NCI-H2171 treated with DMSO at 0.1 percent for 48 hours (cell line): ENCODE data around the gene SFTPA2.
"Not testable (repeated sequence)": the region's sequence is repeated elsewhere in the genome, so short reads cannot be mapped to it uniquely, and the experiment has no call there.

Experiments used
- DNase-seq: peaks from one replicate; lab custom pipeline; 2025; lab: John Stamatoyannopoulos, UW

The SFTPA2 gene

DNA sequence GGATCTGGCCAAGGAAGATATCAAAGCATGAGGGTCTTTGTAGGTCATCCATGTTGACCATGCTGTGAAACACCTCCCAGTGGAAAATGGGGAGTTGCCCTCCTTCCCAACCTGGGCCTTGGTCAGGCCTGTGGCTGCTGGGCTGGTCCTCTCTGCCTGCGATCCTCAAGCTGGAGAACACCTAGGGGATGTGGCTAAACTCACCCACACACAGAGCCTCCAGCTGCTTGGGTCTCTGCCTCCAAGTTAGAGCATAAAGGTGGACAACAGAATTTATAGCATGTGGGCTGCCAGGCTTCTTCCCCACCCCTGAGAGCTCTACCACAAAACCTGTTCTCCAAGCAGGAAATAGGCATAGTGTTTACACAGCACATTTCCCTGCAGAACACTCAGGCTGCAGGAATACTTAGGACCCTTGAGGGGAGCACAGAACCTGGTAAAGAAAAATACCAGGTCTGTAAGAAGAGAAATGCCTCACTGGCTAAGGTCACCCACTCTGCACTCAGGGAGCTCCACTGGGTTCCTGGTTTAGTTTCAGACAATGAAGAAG lies at the start of gene SFTPA2:
Gene SFTPA2 (minus strand): TSS at position 248 of the 550 bp plus-strand sequence. CDS start 924 bp downstream, outside the sequence.
- DNase-seq = no peak

DNA sequence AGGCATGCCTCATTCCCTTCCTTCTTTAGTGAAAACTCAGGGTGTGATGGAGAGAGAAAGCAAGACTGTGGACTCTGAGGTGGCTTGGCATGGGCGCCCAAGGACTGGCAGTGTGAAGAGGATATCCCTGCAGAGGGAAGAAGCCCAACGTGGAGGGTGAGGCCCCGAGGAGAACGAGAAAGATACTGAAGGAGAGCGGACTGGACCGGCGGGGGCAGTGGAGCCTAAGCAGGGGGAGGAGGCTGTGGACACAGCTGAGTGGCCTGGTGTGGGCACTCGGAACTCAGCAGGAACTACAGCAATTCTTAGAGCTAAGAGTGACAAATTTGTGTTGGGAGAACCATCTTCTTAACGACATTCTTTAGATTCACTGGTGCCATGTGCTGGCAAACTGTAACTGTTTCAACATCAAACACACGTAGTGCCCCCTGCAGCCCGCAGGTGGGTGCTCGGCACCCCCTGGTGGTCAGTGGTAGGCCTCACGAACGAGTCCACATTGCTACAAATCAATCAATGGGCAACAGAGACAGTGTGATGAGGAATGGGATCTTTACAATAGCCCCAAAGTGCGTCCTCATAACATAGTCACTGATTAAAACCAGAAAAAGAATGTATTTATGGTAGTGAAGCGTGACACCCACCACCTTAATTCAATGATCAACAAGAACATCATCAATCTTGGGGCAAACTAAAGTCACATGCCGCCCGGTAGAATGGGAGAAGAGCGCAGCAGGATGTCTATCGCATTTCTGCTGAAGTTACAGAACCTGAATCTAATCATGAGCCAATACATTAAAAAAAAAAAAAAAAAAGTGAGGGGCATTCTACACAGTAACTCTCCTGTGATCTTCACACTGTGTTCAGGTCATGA lies 48.5 kb upstream of the SFTPA2 start:
- DNase-seq = no peak

DNA sequence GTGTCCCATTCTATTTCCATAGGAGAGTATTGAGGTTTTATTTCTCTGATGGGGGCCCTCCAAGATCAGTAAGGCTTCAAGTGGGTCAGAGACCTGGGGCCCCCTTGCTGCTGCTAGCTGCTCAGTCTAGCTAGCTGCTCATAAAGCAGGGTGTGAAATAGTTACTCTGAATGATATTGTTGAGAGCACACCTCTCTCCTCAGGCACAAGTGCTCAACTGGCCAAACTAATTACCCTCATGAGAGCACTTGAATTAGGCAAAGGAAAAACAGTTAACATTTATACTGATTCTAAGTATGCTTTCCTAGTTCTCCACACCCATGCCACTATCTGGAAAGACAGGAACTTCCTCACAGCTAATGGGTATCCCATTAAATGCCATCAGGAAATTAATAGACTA lies 45.1 kb upstream of the SFTPA2 start:
- no peak for DNase-seq

- no peak for DNase-seq
Observed at GRCh38 chr10:79604294-79604693, 44.1 kb upstream of the SFTPA2 start.

DNA sequence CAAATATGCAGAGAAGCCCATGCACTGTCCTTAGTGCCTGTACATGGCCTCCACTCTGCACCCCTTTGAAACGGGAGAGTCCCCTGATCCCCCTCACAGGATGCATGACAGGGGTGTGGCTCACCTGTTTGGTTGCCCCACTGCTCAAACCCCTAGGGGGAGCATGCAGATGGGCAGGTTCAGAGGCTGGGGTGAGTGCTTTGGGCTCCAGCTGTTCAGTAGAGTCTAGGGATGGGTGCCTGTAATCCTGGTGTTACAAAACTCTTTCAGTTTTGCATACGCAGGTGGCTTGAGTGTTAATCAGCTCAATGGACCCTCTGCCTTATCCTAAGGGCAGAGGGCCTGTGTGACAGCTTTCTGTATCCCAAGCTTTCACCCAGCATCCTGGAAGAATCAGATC lies 42.7 kb upstream of the SFTPA2 start:
- peak; percentile 3 for DNase-seq

DNA sequence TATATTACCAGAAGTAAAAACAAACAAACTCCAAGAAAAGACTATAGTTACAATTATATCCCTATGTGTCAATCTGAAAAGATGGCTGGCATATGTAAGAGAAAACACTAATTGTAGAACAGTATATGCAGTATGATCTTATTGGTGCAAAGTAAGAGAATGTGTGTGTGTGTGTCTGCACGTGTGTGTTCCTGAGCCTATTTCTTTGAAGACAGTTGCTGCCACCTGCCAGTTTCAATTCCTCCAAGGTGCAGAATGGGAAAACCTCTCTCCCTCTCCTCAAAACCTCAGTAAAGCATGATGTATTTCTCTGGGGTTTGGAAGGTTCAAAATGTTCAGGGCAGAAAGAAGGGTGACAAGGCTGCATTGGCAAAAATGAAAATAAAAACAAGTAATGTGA lies 41.7 kb upstream of the SFTPA2 start:
- no peak for DNase-seq

GRCh38 chr10:79599644-79600043 lies 39.4 kb upstream of the SFTPA2 start:
- DNase-seq = not testable (repeated sequence)

DNA sequence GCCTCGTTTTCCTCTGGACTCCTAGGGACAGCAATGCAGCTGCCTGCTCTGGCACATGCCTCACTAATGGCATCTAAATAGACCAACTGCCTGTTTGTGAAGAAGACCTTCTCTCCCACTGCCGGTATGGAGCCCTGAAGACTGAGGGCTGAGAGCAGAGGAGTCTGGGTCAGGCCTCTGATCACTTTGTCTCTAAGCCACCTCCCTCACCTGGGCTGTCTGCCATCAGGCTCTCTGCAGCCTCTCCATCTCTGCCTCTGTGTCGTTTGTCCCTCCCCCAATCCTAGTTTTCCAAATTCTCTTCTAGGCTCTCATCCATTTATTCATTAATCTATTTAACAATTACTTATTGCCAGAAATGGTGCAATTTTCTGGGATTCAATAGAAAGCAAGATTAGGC lies 35.3 kb upstream of the SFTPA2 start:
- DNase-seq = no peak

GRCh38 chr10:79594565-79594964 lies 34.4 kb upstream of the SFTPA2 start:
- DNase-seq = not testable (repeated sequence)

- no peak for DNase-seq
Observed at GRCh38 chr10:79593377-79593776, 33.2 kb upstream of the SFTPA2 start.

DNA sequence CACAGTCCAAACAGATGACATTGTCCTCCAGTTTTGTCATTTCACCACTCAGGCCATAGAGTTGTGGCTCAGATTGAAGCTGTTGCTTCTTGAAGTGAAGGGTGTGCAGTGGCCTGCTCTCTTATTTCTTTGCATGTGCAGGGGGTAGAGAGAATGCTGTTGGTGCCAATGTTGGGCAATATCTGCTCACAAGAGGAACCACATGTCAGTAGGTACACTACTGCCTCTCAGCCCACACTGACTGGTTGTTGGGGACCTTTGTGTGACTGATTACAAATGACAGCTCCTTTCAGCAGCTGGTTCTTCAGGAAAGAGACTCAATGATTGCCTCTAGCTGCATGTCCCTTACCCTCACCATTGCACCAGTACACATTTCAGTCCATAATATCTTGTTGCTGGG lies 28.6 kb upstream of the SFTPA2 start:
- DNase-seq = no peak

- DNase-seq = no peak
Observed at GRCh38 chr10:79586933-79587332, 26.7 kb upstream of the SFTPA2 start.

DNA sequence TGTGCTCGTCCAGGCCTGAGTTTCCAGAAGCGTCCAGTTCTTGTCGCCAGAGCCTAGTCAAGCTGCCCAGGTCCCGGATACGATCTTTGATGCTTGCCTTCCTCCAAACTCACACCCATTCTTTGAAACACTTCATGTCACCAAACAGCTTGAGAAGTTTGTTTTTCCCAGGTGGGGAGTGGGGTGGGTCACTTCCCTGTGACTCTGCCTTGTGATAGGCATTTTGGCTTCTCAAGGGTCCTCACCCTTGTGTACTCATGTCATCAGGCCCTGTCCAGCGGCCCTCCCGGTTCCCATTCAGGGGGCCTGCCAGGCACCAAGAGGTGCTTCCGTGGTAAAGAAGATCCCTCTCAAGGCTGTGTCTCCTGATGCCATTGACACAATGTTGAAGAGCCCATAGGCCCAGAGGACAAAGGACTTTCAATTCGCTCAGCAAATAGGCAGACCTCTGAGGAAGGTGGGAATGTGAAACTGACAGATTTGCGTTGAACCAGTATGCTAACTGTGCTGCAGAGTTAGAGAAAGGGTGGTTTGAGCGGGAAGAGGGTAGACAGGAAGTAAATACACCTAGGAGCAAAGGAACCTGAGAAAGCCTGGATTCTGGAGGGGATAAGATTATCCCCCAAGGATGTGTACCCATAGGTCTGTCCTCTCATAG lies 25.8 kb upstream of the SFTPA2 start:
- DNase-seq = no peak

DNA sequence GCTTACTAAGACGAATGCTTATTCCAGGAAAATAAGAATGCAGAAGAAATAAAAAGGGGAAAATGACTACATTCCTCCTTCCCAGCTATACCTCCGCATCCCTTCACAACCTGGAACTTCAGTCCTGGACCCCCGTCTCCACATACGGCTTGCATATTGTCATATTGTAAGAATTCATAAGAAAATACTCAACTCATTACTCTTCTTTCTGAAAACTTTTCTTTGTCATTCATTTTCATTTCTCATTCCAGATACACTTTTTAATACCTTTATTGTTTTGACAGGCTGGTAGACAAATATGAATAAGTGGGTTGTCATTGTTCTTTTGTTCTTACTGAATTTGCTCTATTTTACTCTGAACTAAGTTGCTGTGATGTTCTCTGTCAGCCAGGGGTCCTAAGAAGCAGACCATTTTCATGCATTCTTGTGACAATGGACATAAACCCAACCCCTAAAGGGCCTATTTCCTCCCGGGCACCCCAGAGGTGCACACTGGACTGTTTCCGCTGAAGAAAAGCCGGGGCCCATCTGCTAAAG lies 23.3 kb upstream of the SFTPA2 start:
- DNase-seq = no peak

GRCh38 chr10:79582954-79583353 lies 22.7 kb upstream of the SFTPA2 start:
- not testable (repeated sequence) for DNase-seq

DNA sequence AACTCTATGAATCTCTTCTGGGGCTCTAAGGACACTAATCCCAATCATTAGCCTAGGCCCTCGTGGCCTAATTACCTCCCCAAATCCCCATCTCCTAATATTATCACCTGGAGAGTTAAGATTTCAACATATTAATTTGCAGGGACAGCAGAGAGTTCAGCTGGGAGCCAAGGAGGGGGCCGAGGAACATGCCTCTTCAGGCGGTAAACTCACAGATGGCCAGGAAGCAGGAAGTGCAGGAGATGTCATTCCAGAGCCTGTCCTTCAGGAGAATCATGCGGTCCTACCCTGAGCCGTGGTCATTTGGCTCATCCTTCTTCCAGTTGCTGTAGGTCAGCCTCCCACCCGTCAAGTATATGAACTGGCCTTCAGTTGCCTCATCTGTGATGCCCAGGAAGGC lies 21.9 kb upstream of the SFTPA2 start:
- DNase-seq = no peak

- no peak for DNase-seq
Observed at GRCh38 chr10:79581044-79581443, 20.8 kb upstream of the SFTPA2 start.

- DNase-seq = no peak
Observed at GRCh38 chr10:79579361-79579760, 19.2 kb upstream of the SFTPA2 start.

DNA sequence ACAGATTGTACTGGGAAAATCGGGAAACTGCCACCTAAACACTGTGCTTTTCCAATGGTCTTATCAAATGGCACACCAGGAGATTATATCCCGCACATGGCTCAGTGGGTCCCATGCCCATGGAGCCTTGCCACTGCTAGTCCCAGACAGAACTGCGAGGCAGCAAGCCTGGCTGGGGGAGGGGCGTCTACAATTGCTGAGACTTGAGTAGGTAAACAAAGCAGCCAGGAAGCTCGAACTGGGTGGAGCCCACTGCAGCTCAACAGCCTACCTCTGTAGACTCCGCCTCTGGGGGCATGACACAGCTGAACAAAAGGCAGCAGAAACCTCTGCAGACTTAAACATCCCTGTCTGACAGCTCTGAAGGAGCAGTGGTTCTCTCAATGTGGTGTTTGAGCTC lies 10.4 kb upstream of the SFTPA2 start:
- not testable (repeated sequence) for DNase-seq

DNA sequence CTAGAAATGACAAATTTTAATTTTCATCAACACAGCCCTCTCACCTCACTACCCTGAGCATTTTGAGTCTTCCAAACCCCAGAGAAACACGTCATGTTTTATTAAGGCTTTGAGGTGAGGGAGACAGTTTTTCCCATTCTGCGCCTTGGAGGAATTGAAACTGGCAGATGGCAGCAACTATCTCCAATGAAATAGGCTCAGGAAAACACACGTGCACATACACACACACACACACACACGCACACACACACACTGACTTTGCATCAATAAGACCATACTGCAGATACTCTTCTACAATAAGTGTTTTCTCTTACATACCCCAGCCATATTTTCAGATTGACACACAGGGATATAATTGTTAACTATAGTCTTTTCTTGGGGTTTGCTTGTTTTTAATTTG lies 3.2 kb upstream of the SFTPA2 start:
- no peak for DNase-seq

- DNase-seq = peak; percentile 21
Observed at GRCh38 chr10:79562135-79562756, 2.0 kb upstream of the SFTPA2 start.

DNA sequence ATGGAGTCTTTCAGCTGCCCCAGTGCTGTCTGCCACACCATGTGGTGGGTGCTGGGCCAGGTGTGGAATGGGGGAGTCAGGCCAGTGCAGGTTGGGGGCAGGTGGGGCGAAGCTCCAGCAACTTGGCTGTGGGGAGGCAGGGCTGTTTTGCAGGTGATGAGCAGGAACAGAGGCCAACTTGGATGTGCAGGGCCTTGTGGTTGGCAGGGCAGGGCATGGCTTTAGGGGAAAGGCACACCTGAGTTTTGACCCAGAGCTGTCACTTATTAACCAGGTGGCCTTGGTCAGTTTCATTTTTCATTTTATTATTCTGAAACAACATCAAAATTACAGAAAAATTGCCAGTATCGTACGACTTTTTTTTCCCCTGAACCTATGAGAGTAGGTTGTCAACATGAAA lies 1.1 kb upstream of the SFTPA2 start:
- no peak for DNase-seq
